ENCODE results near the gene DHX58.

DNA sequence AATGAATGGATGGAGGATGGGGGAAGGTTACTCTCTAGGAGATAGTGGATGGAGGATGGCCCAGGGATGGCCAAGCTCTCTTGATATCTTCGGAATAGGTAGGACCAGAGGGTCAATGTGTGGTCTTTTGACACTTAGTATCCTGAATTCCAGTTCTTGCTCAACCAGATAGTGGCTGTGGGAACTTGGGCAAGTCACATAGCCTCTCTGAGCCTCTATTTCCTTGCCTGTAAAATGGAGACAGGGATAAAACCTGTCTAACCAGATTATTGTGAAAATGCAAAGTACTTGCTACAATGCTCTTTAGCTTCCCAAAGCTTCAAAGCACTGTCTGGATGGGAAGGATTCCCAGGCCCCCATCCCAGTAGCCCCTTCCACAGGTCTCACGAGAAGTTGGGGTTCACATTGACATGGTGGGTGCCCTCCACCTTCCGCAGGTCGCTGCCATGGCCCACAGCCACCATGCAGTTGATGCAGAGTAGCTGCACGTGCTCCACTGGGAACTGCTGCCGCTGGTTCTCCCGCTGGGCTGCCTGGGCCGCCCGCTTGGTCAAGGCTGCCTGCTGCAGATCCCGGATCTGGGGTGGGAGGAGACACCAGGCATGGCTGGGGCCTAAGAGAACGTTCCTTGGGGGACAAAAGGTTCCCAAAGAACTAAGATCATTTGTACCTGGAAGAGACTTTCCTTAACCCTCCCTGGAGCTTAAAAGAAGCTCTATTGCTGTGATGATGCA, 9.1 kb downstream of the DHX58 start:
- TF ChIP-seq, protein P1, sequence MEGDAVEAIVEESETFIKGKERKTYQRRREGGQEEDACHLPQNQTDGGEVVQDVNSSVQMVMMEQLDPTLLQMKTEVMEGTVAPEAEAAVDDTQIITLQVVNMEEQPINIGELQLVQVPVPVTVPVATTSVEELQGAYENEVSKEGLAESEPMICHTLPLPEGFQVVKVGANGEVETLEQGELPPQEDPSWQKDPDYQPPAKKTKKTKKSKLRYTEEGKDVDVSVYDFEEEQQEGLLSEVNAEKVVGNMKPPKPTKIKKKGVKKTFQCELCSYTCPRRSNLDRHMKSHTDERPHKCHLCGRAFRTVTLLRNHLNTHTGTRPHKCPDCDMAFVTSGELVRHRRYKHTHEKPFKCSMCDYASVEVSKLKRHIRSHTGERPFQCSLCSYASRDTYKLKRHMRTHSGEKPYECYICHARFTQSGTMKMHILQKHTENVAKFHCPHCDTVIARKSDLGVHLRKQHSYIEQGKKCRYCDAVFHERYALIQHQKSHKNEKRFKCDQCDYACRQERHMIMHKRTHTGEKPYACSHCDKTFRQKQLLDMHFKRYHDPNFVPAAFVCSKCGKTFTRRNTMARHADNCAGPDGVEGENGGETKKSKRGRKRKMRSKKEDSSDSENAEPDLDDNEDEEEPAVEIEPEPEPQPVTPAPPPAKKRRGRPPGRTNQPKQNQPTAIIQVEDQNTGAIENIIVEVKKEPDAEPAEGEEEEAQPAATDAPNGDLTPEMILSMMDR (IDR thresholded peaks at IDR 0.05; ENCODE audit: extremely low read depth in 1 of 2, insufficient read depth in 1 of 2, low read depth in 1 of 2, low read length in 2 of 2), result no peak
- TF ChIP-seq POLR2AphosphoS5 (IDR thresholded peaks at IDR 0.05; ENCODE audit: insufficient read depth, low read depth, low read length) (no peak), POLR2A (IDR thresholded peaks at IDR 0.05; ENCODE audit: low read depth, low read length) (no peak), EZH2 (IDR thresholded peaks at IDR 0.05; ENCODE audit: borderline replicate concordance, low read depth, low read length, severe bottlenecking) (no peak), MYC (IDR thresholded peaks at IDR 0.05; ENCODE audit: low read depth, low read length) (no peak), FOS (IDR thresholded peaks at IDR 0.05; ENCODE audit: borderline replicate concordance, insufficient read depth, low read length) (no peak), GATA2 (IDR thresholded peaks at IDR 0.05; ENCODE audit: insufficient read depth, insufficient read length, low read depth, low read length) (no peak)

All from endothelial cell of umbilical vein (primary cell).